Activated naive CD4-positive, alpha-beta T cell treated with anti-CD3 and anti-CD28 coated beads, Interleukin-2, amount 50 U/mL, for 16 hours (primary cell): ENCODE measurements around the gene SCYL1.

ENCODE experiments used
- DNase-seq: peaks from one replicate; pipeline ENCODE4 v3.0.0-alpha.2; 2020

SCYL1 gene

DNA sequence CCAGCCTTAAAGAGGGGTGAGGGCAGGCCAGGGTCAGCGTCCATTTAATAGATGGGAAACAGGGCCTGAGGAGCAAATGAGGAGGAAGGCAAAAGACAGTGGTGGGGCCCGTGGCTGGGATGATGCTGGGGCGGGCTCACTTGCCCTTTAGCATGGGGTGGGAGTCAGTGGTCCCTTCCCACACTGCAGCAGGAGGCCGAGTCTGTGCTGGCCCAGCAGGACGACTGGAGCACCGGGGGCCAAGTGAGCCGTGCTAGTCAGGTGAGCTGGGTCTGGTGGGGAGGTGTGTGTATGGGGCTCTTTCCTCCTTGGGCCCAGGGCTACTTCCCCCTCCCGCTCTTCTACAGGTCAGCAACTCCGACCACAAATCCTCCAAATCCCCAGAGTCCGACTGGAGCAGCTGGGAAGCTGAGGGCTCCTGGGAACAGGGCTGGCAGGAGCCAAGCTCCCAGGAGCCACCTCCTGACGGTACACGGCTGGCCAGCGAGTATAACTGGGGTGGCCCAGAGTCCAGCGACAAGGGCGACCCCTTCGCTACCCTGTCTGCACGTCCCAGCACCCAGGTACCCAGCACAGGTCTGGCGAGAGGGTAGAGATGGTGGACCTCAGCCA lies 12.8 kb downstream of the SCYL1 start:
- DNase-seq: no peak

DNA sequence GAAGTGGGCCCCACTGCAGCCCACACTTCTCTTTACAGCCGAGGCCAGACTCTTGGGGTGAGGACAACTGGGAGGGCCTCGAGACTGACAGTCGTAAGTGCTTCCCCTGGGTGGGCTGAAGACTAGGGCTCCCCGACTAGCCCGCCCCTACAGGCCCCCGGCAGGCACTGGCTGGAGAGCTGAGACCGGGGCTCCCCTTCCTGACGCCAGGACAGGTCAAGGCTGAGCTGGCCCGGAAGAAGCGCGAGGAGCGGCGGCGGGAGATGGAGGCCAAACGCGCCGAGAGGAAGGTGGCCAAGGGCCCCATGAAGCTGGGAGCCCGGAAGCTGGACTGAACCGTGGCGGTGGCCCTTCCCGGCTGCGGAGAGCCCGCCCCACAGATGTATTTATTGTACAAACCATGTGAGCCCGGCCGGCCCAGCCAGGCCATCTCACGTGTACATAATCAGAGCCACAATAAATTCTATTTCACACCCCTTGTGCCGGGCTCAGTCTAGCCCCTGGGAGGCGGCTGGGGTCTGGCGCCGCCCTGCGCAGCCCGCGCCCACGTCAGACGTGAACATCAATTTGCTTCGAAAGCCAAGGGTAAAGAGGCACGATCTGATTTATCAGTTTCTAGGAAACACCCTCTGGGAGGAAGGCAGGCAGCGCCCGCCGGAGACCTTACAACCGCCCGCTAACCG lies 13.5 kb downstream of the SCYL1 start:
- DNase-seq: no peak

- DNase-seq: no peak
Measured at GRCh38 chr11:65538915-65539743, 14.2 kb downstream of the SCYL1 start.

- DNase-seq: no peak
Measured at GRCh38 chr11:65539744-65540289, 14.9 kb downstream of the SCYL1 start.

DNA sequence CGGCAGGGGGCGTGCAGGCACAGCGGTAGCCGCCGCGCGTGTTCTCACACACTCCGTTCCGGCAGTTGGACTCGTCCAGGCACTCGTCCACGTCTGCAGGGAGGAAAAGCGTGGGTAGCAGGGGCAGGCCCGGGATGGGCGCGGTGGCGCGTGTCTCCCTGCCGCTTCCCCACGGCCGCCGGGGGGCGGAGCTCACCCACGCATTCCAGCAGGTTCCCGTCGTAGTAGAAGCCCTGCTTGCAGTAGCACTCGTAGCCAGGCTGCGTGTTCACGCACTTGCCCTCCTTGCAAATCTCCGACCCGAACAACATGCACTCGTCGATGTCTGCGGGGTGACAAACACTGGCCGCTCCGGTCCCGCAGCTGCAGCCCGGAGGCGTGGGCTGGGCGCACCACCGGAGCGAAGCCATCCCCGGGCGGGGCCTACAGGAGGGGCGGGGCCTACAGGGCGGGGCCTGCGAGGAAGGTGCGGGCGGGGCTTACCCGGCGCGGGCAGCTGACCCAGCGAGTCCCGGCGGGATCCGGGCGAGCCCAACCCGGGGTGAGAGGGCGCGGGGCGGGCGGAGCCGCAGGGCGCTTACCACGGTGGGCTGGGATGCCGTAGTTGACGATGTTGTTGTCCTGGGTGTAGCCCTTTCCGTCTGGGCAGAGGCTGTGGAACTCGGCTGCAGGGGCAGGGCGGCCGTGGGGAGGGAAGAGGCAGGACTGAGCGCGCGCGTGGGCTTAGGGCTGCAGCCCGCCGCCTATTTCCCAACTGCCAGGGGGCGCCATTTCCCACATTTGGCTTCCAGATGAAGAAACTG lies 15.6 kb downstream of the SCYL1 start:
- DNase-seq: peak; percentile 89

DNA sequence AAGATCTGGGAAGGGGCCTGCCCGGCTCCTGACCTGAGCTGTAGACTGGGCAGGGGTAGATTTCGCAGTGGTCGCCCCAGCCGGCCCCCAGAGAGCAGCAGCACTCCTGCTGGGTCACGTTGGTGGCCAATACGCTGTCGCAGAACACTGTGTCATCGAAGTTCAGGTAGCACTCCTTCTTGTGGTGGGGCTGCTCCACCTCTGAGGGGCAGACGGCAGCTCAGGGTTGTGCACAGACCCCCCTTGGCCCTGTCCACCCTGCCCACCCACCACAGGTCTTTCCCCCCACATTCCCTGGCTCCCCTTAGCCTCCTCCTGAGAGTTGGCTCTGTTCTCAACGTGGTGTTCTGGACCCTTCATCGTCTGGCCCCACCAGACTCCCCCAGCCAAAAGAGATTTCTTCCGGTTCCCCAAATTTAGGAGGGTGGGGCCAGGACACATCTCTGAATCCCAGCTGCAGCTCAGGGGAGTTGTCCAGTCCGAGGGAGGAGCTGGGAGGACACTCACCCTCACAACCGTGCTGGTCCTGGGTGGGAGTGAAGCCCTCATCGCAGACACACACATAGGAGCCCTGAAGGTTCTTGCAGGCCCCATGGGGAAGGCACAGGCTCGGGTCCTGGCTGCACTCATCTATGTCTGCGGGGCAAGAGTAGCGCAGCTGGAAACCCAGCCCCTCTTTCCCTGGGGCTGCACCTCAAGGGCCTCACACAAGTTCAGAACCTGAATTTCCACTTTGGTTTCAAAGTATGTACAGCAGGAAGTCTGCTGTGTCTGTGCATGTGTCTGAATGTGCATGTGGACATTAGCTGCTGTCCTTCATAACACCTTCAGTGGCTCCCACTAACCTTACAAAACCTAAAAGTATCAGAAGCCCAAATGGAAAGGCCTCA lies 16.5 kb downstream of the SCYL1 start:
- DNase-seq: no peak

DNA sequence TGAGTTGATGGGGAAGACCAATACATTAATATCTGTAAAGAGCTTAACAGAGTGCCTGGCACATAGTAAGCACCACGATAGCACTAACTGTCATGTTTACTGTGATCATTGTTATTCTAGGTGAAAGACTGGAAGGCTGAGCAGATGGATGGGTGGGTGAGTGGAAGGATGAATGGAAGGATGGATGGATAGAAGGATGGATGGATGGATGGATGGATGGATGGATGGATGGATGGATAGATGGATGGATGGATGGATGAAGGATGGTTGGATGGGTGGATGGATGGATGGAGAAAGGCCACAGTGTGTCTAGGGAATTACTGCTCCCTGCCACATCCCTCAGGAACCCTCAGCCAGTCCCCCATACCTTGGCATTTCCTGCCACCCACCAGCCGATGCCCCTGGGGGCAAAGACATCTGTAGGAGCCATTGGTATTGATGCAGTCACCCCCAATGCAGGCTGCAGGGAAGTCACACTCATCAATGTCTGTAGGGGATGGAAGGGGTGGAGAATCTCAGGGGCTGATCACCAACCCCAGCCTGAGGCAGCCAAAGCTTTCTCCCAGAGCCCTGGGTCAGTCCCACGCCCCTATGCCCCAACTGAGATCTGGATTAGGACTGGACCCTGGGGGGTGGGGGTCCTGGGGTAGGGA lies 18.0 kb downstream of the SCYL1 start:
- DNase-seq: no peak

GRCh38 chr11:65545853-65546216 lies 21.0 kb downstream of the SCYL1 start:
- no peak for DNase-seq

GRCh38 chr11:65546217-65546958 lies 21.5 kb downstream of the SCYL1 start:
- DNase-seq: peak; percentile 96

- DNase-seq: no peak
Measured at GRCh38 chr11:65547446-65548125, 22.7 kb downstream of the SCYL1 start.

DNA sequence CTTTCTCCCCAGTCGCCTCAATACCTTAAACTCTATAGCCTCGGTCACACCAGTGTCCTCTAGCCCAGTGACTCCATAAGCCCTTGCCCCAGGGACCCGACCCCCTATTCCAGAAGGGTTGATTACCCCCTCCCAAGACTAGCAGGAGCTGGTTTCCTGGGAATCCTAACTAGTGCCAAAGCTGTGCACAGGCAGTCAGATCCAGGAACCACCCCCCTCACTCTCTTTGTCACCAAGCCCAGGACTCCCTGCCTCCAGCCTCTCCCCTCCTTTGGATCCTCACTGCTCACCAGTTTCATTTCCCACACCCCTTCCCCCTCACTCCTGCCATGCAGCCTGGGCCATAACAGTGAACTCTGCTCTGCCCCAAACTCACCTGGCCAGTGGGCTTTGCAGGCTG lies 23.5 kb downstream of the SCYL1 start:
- no peak for DNase-seq

- no peak for DNase-seq
Measured at GRCh38 chr11:65549096-65549495, 24.2 kb downstream of the SCYL1 start.

GRCh38 chr11:65551572-65552387 lies 26.9 kb downstream of the SCYL1 start:
- peak; percentile 60 for DNase-seq

DNA sequence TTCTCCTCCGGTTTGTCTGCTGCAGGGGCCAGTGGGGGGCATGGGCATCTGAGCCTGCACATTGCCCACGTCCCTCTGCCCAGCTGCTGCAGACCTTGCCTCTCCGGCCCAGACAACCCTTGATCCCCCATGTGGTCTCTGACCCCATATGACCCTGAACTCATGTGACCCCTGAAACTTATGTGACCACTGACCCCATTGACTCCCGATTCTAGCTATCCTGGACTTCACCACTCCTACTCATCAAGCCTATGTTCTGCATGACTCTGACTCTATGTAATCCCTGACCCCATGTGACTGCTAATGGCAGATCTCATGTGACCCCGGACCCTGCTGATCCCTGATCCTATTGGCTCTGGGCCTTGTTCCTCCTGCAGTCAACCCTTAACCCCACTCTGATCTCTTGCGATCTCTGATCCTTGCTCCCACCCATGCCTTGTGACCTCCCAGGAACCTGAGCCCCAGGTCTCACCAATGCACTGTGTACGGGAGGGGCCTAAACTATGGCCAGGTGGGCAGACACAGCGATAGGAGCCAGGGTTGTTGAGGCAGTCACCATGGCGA lies 27.6 kb downstream of the SCYL1 start:
- no peak for DNase-seq

GRCh38 chr11:65553301-65554001 lies 28.6 kb downstream of the SCYL1 start:
- peak; percentile 67 for DNase-seq

GRCh38 chr11:65554057-65554818 lies 29.4 kb downstream of the SCYL1 start:
- no peak for DNase-seq

- DNase-seq: no peak
Measured at GRCh38 chr11:65554842-65555430, 30.1 kb downstream of the SCYL1 start.
